Measurements from ENCODE around the gene PLEKHG1. TPM values are rescaled to one million over a fixed set of nuclear protein-coding genes. Genes with fewer than 3 reads are reported as not detected.

Gene PLEKHG1
- total RNA-seq, 1 experiment from 2014 or later, result 2.7 TPM

DNA sequence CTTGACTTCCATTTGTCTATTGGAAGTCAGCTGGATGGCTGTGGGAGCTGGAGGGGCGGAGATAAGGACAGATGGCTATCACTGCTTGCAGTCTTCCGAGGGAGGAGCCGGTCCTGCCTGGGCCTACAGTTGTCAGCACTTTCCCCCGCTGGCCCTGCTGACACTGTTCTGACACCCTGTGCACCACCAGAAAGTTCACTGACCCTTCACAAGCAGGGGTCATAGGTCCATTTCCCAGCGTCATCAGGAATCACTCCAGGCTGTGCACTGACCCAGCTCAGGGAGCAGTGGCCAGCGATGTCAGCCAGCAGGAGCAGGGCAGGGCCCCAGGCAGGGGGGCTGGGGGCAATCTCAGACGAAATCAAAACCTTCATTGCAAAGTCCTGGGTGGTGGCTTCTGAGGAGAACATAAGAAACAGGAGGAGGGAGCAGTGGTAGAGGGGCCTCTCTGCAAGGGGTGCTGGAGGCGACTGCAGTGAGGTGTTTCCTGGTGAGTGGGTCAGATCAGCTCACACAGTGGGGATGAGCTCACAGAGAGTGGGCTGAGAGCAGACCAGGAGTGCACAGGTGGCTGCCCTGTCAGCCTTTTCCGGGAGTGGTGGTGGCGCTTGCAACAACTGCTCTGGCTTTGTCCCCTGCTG, 26.5 kb upstream of the PLEKHG1 start (continued):
- TF ChIP-seq, protein P1, sequence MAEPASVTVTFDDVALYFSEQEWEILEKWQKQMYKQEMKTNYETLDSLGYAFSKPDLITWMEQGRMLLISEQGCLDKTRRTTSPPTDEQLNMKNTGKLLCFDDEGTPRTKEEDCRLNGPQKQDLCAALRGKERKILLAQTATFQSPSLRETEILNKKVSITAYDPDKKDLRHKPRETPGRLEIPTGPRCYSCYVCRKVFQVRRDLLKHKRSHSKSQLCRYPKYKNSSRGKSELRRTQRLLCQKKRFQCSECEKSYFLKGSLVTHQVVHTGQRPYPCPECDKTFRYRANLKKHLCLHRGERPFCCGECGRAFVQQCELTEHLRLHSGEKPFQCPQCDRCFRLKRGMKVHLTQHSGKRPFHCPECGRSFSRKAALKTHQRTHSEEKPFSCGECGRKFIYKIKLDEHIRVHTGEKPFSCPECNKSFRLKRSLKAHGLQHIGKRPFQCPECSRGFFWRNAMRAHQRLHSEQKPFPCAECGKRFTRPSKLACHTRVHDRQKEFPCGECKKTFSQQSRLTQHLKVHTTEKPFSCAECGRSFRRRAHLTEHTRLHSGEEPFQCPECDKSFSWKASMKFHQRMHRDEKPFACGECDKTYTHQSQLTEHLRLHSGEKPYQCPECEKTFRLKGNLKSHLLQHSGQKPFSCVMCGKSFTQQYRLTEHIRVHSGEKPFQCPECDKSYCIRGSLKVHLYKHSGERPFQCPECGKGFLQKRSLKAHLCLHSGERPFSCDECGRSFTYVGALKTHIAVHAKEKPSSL (CRISPR knock-in tag; conservative IDR thresholded peaks at IDR 0.05), result no peak
- TF ChIP-seq RORB (CRISPR knock-in tag; IDR thresholded peaks at IDR 0.05), result no peak
- TF ChIP-seq, protein P2, sequence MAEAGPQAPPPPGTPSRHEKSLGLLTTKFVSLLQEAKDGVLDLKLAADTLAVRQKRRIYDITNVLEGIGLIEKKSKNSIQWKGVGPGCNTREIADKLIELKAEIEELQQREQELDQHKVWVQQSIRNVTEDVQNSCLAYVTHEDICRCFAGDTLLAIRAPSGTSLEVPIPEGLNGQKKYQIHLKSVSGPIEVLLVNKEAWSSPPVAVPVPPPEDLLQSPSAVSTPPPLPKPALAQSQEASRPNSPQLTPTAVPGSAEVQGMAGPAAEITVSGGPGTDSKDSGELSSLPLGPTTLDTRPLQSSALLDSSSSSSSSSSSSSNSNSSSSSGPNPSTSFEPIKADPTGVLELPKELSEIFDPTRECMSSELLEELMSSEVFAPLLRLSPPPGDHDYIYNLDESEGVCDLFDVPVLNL (CRISPR knock-in tag; IDR thresholded peaks at IDR 0.05; ENCODE audit: borderline replicate concordance, low read depth), result no peak
- TF ChIP-seq, protein P3, sequence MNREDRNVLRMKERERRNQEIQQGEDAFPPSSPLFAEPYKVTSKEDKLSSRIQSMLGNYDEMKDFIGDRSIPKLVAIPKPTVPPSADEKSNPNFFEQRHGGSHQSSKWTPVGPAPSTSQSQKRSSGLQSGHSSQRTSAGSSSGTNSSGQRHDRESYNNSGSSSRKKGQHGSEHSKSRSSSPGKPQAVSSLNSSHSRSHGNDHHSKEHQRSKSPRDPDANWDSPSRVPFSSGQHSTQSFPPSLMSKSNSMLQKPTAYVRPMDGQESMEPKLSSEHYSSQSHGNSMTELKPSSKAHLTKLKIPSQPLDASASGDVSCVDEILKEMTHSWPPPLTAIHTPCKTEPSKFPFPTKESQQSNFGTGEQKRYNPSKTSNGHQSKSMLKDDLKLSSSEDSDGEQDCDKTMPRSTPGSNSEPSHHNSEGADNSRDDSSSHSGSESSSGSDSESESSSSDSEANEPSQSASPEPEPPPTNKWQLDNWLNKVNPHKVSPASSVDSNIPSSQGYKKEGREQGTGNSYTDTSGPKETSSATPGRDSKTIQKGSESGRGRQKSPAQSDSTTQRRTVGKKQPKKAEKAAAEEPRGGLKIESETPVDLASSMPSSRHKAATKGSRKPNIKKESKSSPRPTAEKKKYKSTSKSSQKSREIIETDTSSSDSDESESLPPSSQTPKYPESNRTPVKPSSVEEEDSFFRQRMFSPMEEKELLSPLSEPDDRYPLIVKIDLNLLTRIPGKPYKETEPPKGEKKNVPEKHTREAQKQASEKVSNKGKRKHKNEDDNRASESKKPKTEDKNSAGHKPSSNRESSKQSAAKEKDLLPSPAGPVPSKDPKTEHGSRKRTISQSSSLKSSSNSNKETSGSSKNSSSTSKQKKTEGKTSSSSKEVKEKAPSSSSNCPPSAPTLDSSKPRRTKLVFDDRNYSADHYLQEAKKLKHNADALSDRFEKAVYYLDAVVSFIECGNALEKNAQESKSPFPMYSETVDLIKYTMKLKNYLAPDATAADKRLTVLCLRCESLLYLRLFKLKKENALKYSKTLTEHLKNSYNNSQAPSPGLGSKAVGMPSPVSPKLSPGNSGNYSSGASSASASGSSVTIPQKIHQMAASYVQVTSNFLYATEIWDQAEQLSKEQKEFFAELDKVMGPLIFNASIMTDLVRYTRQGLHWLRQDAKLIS (CRISPR knock-in tag; IDR thresholded peaks at IDR 0.05; ENCODE audit: borderline replicate concordance), result no peak

DNA sequence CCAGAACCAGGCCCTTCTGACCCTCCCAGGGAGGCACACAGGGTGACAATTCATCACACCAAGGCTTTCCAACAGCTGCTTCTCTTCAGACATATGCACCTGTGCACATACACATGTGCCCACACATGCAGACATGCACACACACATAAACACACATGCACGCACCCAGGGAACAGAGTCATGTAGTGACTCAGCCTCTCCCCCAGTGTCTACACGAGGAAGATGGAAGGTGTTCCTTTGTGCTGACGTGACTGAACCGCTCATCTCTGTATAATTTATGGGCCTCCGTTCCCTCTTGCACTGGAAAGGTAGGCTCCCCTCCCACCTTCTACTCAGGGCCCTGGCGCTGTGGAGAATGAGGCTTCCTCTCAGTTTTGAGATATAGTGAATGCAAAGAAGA, 23.8 kb upstream of the PLEKHG1 start:
- Mint-ChIP-seq H3K9me3 (no peaks in the 10 kb centered on the region), H3K4me1 (peaks cover 4% of the 10 kb centered on the region; the same call in 1 of the 2 replicates), H3K36me3 (no peaks in the 10 kb centered on the region), H3K4me3 (no peak overlapping the region), H3K27me3 (ENCODE audit: low read depth) (no peaks in the 10 kb centered on the region), H3K27ac (no peak overlapping the region)
- no peak for ATAC-seq
- TF ChIP-seq PRRX2 (CRISPR knock-in tag; IDR thresholded peaks at IDR 0.05), result no peak
- TF ChIP-seq, protein P4, sequence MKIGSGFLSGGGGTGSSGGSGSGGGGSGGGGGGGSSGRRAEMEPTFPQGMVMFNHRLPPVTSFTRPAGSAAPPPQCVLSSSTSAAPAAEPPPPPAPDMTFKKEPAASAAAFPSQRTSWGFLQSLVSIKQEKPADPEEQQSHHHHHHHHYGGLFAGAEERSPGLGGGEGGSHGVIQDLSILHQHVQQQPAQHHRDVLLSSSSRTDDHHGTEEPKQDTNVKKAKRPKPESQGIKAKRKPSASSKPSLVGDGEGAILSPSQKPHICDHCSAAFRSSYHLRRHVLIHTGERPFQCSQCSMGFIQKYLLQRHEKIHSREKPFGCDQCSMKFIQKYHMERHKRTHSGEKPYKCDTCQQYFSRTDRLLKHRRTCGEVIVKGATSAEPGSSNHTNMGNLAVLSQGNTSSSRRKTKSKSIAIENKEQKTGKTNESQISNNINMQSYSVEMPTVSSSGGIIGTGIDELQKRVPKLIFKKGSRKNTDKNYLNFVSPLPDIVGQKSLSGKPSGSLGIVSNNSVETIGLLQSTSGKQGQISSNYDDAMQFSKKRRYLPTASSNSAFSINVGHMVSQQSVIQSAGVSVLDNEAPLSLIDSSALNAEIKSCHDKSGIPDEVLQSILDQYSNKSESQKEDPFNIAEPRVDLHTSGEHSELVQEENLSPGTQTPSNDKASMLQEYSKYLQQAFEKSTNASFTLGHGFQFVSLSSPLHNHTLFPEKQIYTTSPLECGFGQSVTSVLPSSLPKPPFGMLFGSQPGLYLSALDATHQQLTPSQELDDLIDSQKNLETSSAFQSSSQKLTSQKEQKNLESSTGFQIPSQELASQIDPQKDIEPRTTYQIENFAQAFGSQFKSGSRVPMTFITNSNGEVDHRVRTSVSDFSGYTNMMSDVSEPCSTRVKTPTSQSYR (CRISPR knock-in tag; IDR thresholded peaks at IDR 0.05), result no peak
- TF ChIP-seq SOX15 (CRISPR knock-in tag; IDR thresholded peaks at IDR 0.05), result no peak
- no peak for TF ChIP-seq ZNF232 (CRISPR knock-in tag; IDR thresholded peaks at IDR 0.05)
- TF ChIP-seq, protein P5, sequence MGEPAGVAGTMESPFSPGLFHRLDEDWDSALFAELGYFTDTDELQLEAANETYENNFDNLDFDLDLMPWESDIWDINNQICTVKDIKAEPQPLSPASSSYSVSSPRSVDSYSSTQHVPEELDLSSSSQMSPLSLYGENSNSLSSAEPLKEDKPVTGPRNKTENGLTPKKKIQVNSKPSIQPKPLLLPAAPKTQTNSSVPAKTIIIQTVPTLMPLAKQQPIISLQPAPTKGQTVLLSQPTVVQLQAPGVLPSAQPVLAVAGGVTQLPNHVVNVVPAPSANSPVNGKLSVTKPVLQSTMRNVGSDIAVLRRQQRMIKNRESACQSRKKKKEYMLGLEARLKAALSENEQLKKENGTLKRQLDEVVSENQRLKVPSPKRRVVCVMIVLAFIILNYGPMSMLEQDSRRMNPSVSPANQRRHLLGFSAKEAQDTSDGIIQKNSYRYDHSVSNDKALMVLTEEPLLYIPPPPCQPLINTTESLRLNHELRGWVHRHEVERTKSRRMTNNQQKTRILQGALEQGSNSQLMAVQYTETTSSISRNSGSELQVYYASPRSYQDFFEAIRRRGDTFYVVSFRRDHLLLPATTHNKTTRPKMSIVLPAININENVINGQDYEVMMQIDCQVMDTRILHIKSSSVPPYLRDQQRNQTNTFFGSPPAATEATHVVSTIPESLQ (CRISPR knock-in tag; IDR thresholded peaks at IDR 0.05), result no peak
- TF ChIP-seq, protein P1 (CRISPR knock-in tag; conservative IDR thresholded peaks at IDR 0.05), result no peak
- TF ChIP-seq, protein P2 (CRISPR knock-in tag; IDR thresholded peaks at IDR 0.05; ENCODE audit: borderline replicate concordance, low read depth), result no peak
- no peak for TF ChIP-seq ETV6 (CRISPR knock-in tag; IDR thresholded peaks at IDR 0.05)
- TF ChIP-seq, protein P6, sequence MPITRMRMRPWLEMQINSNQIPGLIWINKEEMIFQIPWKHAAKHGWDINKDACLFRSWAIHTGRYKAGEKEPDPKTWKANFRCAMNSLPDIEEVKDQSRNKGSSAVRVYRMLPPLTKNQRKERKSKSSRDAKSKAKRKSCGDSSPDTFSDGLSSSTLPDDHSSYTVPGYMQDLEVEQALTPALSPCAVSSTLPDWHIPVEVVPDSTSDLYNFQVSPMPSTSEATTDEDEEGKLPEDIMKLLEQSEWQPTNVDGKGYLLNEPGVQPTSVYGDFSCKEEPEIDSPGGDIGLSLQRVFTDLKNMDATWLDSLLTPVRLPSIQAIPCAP (CRISPR knock-in tag; IDR thresholded peaks at IDR 0.05), result no peak
- TF ChIP-seq ZNF263 (CRISPR knock-in tag; IDR thresholded peaks at IDR 0.05; ENCODE audit: low read depth), result no peak
- DNase-seq (ENCODE audit: low spot score), result no peak
- POLR2A ChIA-PET, result interaction anchor here (0.6 kb wide), 1 partner anchor 463 kb away, joined by 3 read pairs; no protein-coding TSS in a partner anchor
- CTCF ChIA-PET, result no interaction called here

Data from WTC11 (cell line).